Esophagus squamous epithelium (tissue), 5 donors: ENCODE results near the gene TSSK3. TPM values are rescaled to one million over a fixed set of nuclear protein-coding genes. Genes with fewer than 3 reads are reported as not detected.

Source experiments
- DNase-seq: peaks from one replicate; lab custom pipeline; 2025; lab: John Stamatoyannopoulos, UW
- H3K27ac ChIP-seq, 4 donors: fragments of 200-600 bp; sonication (generic); one replicate each; pipeline ENCODE4 v1.5.1; 2016 to 2019; ENCODE audit warnings: mild to moderate bottlenecking in 1 of 4
- H3K27me3 ChIP-seq, 4 donors: fragments of 200-600 bp; sonication (generic); 1 replicate in 3 of 4; 2 replicates in 1 of 4; pipeline versions ENCODE4 v1.5.1 to v1.6.0; 2017 to 2021; ENCODE audit warnings: antibody characterized with exemption in 1 of 4
- H3K36me3 ChIP-seq, 3 donors: fragments of 200-600 bp; sonication (generic); one replicate each; pipeline ENCODE4 v1.5.1; 2016 to 2019
- H3K4me1 ChIP-seq, 3 donors: fragments of 200-600 bp; sonication (generic); one replicate each; pipeline ENCODE4 v1.5.1; 2017 to 2019
- H3K4me3 ChIP-seq, 4 donors: fragments of 200-600 bp; sonication (generic); 1 replicate in 3 of 4; 2 replicates in 1 of 4; pipeline ENCODE4 v1.5.1; 2016 to 2019; ENCODE audit warnings: mild to moderate bottlenecking in 2 of 4, moderate library complexity in 1 of 4
- H3K9me3 ChIP-seq, 3 donors: fragments of 200-600 bp; sonication (generic); one replicate each; pipeline ENCODE4 v1.5.1; 2016 to 2019
- CTCF ChIP-seq, 6 experiments: fragments of 450-650 bp in 4 of 6; fragments of 200-600 bp in 2 of 6; sonication (generic) in 2 of 6; IDR thresholded peaks; one replicate each; pipeline ENCODE4 v1.5.1; 2016 to 2019; ENCODE audit warnings: antibody characterized with exemption in 6 of 6, mild to moderate bottlenecking in 4 of 6, moderate library complexity in 4 of 6
- POLR2A ChIP-seq, 4 donors: fragments of 450-650 bp; IDR thresholded peaks; one replicate each; pipeline ENCODE4 v1.6.1; 2017; ENCODE audit warnings: antibody characterized with exemption in 4 of 4, mild to moderate bottlenecking in 4 of 4, moderate library complexity in 3 of 4
- WGBS, 2 donors: methylation state at CpG; one replicate each; pipeline ENCODE4 v1.1.5; 2018; 5-methylcytosine and 5-hydroxymethylcytosine counted together
- intact Hi-C: fragments of 100-400 bp; cut with DNase I; formaldehyde crosslinking; loops from one replicate; pipeline ENCODE4 v1.15.0; 2022
- total RNA-seq, 4 donors: library from RNA; depleted of rRNA; stranded (reverse); fragments of >200 nt; gene quantifications; one replicate each; pipeline ENCODE4 v1.1.0, GENCODE V29; 2016
- donor health status: DM: yes; HTN: yes; CAD: no.

Gene TSSK3
- under 1 TPM in 2 of 4 donors, not detected in 2; 0.31 to 0.57 TPM for total RNA-seq

GRCh38 chr1:32362474-32363313, at the start of gene TSSK3, which contains the start of gene FAM229A:
TSS of gene TSSK3 (plus strand) at chr1:32362539. CDS start at chr1:32362702, 163 bp downstream.
TSS of gene FAM229A (minus strand) at chr1:32362485. CDS start at chr1:32362091, 394 bp downstream.
- intact Hi-C loops = no loop called here
- DNase-seq = no peak
- H3K4me3 ChIP-seq = peak within 1 kb of the TSS; percentile 31 to 65 (median 44)
- H3K36me3 ChIP-seq = peaks cover 0 to 46% (median 24%) of the 10 kb centered on the region in 3 donors
- TF ChIP-seq CTCF (IDR thresholded peaks at IDR 0.05) (no peak), POLR2A (IDR thresholded peaks at IDR 0.05) (no peak)
- WGBS, 2 donors = 74 to 76% methylated on average over 14 to 15 of the region's 17 CpGs
- no peaks in the 10 kb centered on the region for H3K9me3 ChIP-seq
- H3K4me1 ChIP-seq = peaks cover 6 to 22% (median 12%) of the 10 kb centered on the region in 3 donors
- peak within 1 kb of the TSS in 2 of 4 donors; percentile 19 to 55 for H3K27ac ChIP-seq
- H3K27me3 ChIP-seq = peaks cover 0 to 4% (median 0%) of the 10 kb centered on the region in 4 donors

- Histone ChIP-seq H3K27ac (no peak overlapping the region), H3K27me3 (no peaks in the 10 kb centered on the region), H3K4me1 (peaks cover 0 to 9% (median 0%) of the 10 kb centered on the region in 3 donors), H3K9me3 (no peaks in the 10 kb centered on the region), H3K4me3 (no peak overlapping the region), H3K36me3 (peaks cover 0 to 72% (median 12%) of the 10 kb centered on the region in 3 donors)
- WGBS, 2 donors = 72 to 75% methylated on average over 3 of the region's 3 CpGs
- DNase-seq = no peak
- intact Hi-C loops = no loop called here
- TF ChIP-seq POLR2A (IDR thresholded peaks at IDR 0.05) (no peak), CTCF (IDR thresholded peaks at IDR 0.05) (peak in 1 of 6 experiments; percentile 5)
Observed at GRCh38 chr1:32316903-32317277, 45.4 kb upstream of the TSSK3 start.

GRCh38 chr1:32318127-32318869, 44.0 kb upstream of the TSSK3 start:
- peaks cover 0 to 6% (median 0%) of the 10 kb centered on the region in 3 donors for H3K4me1 ChIP-seq
- 85 to 93% methylated on average over 5 to 8 of the region's 10 CpGs for WGBS, 2 donors

GRCh38 chr1:32321712-32322291, 40.5 kb upstream of the TSSK3 start:
- no peaks in the 10 kb centered on the region for H3K27me3 ChIP-seq
- no peak for DNase-seq
- H3K4me3 ChIP-seq = no peak overlapping the region
- H3K9me3 ChIP-seq = no peaks in the 10 kb centered on the region
- no peak overlapping the region for H3K27ac ChIP-seq
- 39 to 60% methylated on average over 5 of the region's 5 CpGs for WGBS, 2 donors
- intact Hi-C loops = no loop called here
- H3K4me1 ChIP-seq = peaks cover 0 to 6% (median 0%) of the 10 kb centered on the region in 3 donors
- TF ChIP-seq POLR2A (IDR thresholded peaks at IDR 0.05) = no peak
- no peak for TF ChIP-seq CTCF (IDR thresholded peaks at IDR 0.05)
- H3K36me3 ChIP-seq = peaks cover 9 to 98% (median 27%) of the 10 kb centered on the region in 3 donors

More at GRCh38 chr1:32318127-32318869, 44.0 kb upstream of the TSSK3 start:
- H3K36me3 ChIP-seq = peaks cover 0 to 82% (median 16%) of the 10 kb centered on the region in 3 donors
- DNase-seq = no peak
- H3K9me3 ChIP-seq = no peaks in the 10 kb centered on the region
- H3K4me3 ChIP-seq = no peak overlapping the region
- intact Hi-C loops = no loop called here
- no peaks in the 10 kb centered on the region for H3K27me3 ChIP-seq
- TF ChIP-seq CTCF (IDR thresholded peaks at IDR 0.05) (no peak), POLR2A (IDR thresholded peaks at IDR 0.05) (no peak)
- H3K27ac ChIP-seq = no peak overlapping the region
